Astrocyte (in vitro differentiated cells and primary cell): Measurements from ENCODE around the gene SPATA25.

ENCODE experiments used
- CTCF ChIP-seq: IDR thresholded peaks from 2 replicates; pipeline ENCODE4 v1.5.1; 2011; ENCODE audit warnings: low read depth, mild to moderate bottlenecking, inconsistent platforms, low read length, moderate library complexity; ENCODE audit not compliant: insufficient read depth
- EZH2 ChIP-seq: IDR thresholded peaks from 2 replicates; pipeline ENCODE4 v1.6.1; 2012; ENCODE audit warnings: mild to moderate bottlenecking, low read length, inconsistent platforms; ENCODE audit not compliant: insufficient read depth

GRCh38 chr20:45878076-45878761 is 9.2 kb downstream of the SPATA25 start:
- no peak for TF ChIP-seq CTCF
- no peak for TF ChIP-seq EZH2
